NCI-H345 treated with DMSO at 0.1 percent for 48 hours (cell line): Measurements from ENCODE around the gene DAO.
"Not testable (repeated sequence)": the region's sequence is repeated elsewhere in the genome, so short reads cannot be mapped to it uniquely, and the experiment has no call there.

Experiments used
- DNase-seq: peaks from one replicate; lab custom pipeline; 2025; ENCODE audit not compliant: unreplicated experiment; lab: John Stamatoyannopoulos, UW

DAO gene

DNA sequence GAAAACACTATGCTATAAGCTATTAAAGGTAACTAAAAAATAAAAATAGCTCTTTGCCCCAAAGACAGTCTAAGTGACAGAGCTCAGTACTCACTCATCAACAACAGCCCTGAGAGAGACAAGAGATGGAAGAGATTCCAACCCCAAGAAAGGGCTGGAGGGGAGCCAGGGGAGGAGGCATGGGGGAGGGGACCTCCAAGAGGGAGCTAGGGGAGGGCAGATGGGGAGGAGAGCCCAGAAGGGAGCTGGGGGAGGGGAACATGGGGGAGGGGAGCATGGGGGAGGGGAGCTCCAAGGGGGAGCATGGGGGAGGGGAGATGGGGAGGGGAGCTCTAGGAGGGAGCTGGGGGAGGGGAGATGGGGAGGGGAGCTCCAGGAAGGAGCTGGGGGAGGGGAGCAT lies 30.2 kb upstream of the DAO start:
- no peak for DNase-seq

DNA sequence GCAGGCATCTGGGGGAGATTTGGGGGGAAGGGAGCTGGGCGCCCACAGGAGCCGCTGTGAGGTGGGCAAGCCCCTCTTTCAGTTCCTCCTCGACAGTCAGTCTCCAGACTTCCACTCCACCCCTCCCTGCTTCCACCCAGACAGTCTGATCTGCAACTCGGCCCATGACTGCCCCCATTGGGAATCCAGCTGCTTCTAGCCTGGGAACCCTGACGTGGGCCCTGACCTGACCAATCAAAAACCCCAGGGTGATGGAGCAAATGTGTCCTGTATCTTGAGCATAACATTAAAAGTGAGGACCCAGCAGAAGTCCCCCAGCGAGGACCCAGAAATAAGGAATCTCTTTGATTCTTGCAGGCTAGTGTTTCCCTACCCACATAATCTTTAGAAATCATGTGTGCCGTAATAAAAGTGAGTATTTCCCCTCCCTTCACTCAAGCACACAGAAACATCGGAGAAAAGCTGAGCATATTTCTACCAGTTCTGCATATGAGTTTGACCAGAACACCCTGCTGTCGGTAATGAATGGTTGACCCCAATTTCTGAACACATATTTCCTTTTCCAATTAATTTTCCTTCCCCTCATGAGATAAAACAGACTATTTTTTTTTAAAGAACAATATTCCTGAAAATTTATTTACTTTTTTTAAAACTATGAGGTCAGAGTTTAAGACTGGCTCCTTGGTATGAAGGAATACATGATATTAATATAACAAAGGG lies 28.9 kb upstream of the DAO start:
- no peak for DNase-seq

DNA sequence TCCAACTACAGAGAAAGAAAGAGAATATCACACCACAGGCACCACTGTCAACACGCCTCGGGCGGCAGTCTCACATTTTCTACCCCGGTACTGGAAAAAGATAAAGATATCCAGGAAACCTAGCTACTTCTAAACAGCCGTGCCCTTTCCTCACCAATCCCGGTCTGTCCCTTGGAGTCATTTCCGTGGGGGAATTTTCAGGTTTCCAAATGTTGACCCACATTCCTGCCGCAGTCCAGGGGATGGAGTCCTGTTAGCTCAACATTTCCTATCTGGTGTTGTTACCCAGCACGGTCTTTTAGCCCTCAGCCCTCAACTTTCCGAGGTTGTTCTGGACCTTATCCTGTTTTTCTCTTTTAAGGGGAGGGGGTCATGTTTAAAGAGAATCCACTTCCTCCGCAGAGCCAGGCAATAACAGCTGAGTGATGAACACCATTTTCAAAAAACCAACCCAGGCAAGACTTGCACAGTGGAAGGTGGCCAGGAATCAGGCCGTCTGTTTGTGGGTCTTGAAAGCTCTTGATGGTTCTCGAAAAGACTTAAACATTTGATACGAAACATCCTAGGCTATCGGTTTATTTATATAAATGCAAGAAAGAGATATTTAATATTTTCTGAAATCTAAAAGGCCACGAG lies 27.1 kb upstream of the DAO start:
- DNase-seq: no peak

DNA sequence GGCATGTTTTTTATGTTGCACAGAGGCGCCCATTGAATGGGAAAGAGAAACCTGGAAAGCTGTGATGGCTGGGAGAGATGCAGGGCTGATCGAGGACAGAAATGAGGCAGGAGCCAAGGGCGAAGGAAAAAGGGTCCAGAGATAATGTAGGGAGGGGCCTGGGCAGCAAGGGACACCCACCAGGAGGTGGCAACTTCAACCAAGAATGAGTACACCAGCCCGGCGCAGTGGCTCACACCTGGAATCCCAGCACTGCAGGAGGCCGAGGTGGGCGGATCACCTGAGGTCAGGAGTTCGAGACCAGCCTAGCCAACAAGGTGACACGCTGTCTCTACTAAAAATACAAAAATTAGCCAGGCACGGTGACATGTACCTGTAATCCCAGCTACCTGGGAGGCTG lies 26.5 kb upstream of the DAO start:
- DNase-seq: no peak

DNA sequence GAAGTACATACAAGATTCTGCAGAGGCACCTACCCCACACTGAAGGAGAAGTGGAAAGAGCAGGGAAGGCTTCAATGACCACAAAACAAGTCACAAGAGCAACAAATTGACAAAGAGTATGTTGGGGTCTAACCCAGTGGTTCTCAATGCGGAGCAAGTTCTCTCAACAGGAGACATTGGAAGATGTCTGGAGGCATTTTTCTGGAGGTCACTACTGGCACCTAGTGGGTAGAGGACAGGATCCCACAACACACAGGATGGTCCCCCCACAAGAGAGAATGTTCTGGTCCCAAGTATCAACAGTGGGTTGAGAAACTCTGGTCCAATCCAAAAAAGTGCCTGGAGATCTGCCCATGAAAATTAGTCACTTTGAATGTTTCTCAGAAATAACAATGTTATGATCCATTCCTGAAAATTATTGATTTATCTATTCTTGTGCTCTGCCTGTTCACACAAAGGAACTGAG lies 25.9 kb upstream of the DAO start:
- no peak for DNase-seq

DNA sequence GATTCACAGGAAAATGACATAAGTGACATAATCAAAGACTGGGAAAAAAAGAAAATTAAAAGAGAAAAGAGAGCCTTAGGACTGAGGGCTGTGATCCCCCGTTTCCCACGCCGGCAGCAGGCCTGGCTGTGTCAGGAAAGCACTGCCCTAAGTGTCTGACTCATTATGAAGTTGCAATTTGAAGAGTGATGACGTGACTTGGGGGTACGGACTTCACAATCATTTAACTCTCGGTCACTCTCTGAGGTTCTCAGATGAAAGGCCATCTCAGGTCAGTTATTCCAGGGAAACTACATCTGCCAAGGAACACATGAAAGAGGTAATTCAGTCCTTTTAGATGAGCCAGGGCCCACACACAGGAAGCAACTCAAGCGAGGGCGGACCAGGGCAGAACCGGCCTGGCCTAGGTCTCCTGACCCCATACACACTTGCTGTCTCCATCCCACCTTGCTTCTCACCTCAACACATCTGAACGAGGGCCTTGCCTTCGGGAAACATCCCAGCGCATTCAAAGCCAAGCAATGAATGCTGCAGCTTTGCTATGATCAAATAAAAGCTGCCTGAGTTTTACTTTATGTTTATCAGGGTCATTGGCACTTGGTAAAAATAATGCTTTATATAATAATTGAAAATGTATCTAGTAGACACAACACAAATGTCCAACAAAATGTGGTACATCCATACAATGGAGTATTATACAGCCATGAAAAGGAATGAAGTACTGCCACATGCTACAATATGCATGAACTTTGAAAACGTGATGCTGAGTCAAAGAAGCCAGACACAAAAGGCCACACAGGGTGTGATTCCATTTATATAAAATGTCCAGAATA lies 25.2 kb upstream of the DAO start:
- DNase-seq: no peak

DNA sequence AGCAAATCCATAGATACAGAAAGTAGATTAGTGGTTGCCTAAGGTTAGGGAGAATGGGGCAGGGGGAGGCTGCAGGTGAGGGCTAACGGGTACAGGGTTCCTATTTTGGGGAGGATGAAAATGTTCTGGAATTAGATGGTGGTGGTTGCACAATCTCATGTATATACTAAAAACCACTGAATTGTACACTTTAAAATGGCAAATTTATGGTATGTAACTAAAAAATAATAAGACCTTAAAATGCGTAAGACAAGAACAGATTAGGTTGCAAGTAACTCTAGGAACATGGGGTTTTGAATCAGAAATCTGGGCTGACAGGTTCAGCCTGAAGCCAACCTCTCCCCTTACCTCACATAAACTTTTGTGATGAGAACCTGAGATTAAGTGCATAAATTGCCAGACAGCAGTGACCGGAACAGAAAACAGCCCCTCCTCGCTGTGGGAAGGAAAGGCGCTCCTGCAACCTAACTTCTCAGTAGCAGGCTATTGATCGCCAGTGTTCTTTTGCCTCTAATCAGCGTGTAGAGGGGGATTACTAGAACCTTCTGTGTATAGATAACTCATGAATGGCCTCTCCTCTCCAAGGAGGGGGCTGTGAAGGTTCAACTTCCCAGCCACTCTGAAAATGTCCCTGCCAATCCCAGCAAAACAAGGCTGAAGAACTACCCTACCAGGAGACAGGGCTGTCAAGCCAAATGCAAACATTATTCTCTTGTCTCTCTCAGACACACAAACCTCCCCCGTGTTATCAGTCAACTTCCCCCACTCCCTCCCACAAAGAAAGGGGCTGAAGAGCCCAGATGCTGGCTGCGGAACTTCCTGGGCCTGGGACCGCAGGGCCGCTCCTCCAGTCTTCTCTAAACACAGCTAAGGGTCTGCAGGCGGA lies 24.4 kb upstream of the DAO start:
- DNase-seq: no peak

DNA sequence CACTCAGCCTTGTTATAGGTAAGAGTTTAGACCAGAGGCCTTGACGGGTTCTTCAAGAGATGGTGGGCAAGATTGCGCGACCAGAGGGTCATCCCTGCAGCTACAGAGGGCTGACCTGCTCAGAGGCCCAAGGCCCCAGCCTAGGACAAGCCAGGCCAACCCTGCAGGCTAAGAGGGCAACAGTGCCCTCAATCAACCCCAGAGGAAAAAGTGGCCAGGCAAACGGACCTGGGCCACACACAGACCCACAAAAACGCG lies 23.8 kb upstream of the DAO start:
- DNase-seq: no peak

DNA sequence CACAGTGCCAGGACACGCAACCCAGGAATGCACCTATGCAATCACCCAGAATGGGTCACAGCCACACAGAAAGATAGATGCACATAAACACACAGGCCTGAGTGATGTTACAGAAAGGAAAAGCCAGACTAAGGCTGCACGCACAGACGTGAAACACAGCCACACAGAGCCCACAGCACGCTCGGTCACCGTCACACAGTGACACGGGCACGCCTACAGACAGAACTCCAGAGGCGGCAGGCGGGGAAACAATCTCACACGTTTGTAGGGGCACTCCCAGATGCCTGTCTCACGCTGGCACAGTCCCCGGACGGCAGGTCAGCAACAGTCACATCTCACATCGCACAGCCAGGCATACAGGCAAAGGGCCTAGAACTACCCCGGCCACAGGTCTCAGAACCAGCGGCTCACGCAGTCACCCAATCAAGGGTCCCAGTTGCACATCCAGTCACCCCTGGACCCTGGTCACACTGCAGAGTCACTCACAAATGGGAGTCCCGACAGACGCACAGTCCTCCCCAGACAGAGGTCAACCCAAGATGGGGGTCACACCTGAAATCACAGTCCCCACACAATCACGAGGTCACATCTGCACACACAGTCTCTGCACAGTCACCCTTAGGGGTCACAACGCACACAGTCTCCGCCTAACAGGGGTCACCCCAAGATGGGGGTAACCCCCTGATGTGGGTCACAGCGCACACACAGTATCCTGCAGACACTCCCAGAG lies 23.3 kb upstream of the DAO start:
- DNase-seq: no peak

DNA sequence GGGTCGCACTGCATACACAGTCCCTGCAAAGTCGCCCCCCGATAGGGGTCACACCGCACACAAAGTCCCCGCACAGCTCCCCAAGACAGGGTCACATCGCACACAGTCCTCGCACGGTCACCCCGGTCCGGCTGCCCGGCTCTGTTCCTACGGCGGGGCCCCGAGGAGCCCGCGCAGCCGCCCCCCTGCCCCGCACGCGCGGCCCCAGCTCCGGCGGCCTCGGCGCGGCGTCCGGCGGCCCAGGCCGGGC lies 22.8 kb upstream of the DAO start:
- no peak for DNase-seq

DNA sequence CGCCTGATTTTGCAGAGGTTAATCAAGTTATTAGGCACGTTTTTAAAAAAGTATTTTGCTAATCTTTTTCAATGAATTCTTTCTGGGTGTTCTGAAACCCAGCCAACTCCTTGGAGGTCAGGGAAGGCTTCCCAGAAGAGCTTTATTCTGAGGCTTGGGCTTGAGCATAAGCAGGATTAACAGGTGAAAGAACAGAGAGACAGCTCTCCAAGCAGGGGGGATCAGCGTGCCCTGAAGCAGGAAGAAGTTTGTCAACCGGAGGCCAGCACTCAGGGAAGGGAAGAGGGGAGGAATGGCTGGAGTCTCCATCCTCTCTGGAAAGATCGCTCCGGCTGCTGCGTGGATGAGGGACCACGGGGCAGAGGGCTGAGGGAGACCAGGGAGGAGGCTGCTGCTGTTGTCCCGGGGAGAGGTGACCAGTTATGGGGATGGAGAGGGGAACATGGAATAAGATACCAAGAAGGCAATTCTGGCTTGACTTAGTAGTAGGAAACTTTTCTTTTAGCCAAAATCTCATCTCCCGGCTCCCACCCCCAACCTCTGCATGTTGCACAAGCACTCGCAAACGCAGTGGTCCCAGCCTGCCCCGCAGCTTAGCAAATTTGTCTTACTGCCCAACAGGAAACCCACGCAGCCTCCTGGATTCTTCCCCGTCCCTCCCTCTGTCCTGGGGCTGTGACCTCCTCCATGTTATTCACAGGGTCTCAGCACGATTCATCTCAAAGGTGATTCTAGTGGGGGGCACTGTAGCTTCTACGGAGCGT lies 21.4 kb upstream of the DAO start:
- no peak for DNase-seq

DNA sequence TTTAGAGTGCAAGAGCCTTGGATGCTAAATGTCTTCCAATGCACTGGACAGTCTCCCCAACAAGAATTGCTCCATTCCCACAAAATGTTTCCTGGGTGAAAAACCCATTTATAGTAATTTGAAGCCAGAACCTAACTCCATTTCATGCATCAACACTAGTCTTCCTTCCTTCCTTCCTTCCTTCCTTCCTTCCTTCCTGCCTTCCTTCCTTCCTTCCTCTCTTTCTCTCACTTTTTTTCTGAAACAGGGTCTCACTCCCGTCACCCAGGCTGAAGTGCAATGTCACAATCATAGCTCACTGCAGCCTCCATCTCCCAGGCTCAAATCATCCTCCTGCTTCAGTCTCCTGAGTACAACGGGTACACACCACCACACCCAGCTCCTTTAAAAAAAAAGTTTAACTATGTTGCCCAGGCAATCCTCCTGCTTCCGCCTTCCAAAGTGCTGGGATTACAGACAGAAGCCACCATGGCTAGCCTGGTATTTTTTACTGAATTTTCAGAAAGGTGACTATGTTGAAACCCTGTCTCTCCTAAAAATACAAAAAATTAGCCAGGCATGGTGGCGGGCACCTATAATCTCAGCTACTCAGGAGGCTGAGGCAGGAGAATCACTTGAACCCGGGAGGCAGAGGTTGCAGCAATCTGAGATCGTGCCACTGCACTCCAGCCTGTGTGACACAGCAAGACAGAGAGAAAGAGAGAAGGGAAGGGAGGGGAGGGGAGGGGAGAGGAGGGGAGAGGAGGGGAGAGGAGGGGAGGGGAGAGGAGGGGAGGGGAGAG lies 20.6 kb upstream of the DAO start:
- DNase-seq: not testable (repeated sequence)

DNA sequence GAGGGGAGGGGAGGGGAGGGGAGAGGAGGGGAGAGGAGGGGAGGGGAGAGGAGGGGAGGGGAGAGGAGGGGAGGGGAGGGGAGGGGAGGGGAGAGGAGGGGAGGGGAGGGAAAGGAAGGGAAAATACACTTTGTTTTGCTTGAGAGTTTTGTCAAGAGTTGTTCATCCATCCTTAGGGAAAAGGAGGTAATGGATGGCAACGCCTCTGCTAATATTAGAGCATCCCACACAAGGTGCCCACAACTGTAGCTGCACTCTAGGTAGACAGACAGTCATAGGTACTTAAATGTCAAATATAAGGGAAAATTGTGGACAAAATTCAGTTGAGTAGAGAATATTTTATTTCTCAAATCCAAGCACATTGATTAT lies 20.0 kb upstream of the DAO start:
- DNase-seq: no peak

DNA sequence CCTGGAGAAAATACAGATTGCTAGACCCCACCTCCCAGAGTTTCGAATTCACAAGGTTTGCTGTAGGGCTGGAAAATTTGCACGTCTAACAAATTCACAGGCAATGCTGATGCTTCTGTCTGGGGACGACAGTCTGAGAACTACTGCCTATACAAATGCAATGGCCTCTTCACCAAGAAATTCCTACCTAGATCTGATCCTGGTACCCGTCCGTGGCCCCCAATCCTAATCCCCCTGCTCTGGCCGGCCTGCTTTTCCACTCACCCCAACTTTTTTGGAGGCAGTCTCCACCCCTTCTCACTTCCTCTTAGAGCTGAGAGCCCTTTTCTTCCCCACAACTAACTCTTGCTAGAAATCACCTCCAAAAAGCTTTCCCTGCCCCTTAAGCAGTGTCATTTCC lies 19.4 kb upstream of the DAO start:
- DNase-seq: no peak

DNA sequence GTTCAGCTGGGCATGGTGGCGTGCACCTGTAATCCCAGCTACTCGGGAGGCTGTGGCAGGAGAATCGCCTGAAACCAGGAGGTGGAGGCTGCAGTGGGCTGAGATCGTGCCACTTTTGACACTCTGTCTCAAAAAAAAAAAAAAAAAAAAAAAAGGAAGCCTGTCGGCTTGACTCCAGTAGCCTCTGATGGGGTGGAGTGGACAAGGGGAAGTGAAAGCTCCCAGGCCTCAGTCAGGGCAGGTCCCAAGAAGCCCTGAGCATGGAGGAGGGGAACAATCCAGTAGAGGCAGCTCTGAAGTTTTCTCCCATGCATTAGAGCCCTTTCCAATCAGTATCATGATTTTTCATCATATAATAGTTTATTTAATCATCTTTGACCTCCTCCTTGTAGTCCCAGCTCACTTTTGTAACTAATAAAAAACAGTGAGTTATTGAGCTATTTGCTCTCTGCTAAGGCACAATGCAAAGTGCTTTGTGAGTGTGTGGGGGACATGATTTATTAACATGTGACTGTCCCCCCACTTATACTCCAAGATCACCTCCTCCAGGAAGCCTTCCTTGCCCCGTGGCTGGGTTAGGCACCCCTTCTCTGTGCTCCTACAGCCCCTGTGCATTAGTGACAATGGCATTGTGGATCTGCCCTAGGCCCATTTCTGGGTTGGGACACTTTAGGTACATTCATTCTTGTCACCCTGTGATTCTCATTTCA lies 17.9 kb upstream of the DAO start:
- DNase-seq: no peak

DNA sequence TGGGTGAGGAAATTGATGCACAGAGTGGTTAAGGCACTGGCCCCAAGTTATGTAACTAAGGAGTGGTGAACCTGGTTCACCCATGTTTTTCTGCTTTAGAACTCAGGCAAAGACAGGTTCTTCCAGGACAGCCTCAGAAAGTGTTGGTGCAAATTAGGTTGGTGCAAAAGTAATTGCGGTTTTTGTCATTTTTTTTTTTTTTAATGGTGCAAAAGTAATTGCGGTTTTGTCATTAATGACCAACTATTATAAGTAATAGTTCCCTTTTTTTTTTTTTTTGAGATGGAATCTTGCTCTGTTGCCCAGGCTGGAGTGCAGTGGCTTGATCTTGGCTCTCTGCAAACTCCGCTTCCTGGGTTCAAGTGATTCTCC lies 17.3 kb upstream of the DAO start:
- no peak for DNase-seq

DNA sequence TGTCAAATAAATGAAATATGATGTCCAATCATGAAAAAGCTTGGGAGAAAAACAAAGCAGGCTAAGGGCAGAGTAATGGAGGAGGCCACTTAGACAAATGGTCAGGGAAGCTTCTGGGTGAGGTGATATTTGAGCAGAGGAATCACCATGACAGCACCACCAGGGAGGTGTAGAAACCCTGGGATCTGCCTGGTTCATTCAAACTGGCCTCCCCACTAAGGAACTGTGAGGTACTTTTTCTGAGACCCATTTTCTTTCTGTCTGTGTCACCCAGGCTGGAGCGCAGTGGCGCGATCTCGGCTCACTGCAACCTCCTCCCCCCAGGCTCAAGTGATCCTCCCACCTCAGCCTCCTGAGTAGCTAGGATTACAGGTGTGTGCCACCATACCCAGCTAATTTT lies 14.7 kb upstream of the DAO start:
- DNase-seq: no peak

DNA sequence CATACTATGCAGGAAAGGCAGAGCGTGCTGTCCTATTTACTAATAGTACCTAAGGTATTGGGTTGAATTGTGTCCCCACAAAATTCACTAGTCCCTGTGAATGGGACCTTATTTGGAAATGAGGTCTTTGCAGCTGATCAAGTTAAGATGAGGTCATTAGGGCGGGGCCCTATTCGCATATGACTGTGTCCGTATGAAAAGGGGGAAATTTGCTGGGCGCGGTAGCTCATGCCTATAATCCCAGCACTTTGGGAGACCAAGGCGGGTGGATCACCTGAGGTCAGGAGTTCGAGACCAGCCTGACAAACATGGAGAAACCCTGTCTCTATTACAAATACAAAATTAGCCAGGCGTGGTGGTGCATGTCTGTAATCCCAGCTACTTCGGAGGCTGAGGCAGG lies 13.8 kb upstream of the DAO start:
- not testable (repeated sequence) for DNase-seq

DNA sequence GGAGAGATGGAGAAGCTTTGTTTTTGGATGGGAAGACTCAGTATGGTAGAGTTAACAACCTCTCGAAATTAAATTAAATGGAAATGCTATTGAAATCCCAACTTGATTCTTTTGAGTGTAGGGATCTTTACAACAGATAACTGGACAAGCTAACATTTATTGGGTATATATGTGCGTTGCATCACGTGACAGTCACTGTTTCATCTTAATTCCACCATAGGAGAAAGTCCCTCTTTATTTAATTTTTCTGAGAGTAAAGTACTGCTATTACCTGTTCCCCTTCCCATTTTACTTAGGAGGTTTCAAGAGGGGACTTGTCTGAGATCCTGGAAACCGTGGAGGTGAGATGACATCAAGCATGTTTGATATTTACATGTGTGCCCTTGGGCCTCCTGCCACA lies 11.1 kb upstream of the DAO start:
- no peak for DNase-seq
